AG04449 (cell line): ENCODE results near the gene NUP93.

Experiments used
- CTCF ChIA-PET: fragments of 350-600 bp; formaldehyde crosslinking; extraction: SDS; loops from one replicate; lab custom pipeline; 2021; ENCODE audit warnings: antibody characterized with exemption; lab: Yijun Ruan, JAX
- POLR2A ChIA-PET: fragments of 400-600, 350-600 bp; formaldehyde crosslinking; extraction: SDS; loops from one replicate; lab custom pipeline; 2020; ENCODE audit warnings: antibody characterized with exemption, inconsistent platforms; lab: Yijun Ruan, JAX
- DNase-seq: peaks from one replicate; pipeline ENCODE4 v3.0.0-alpha.2; 2010; ENCODE audit warnings: low read depth, low spot score
- H3K4me3 ChIP-seq: 2 replicates; pipeline ENCODE4 v1.5.1; 2011; ENCODE audit warnings: low read depth, mild to moderate bottlenecking, control low read depth, low read length
- CTCF ChIP-seq: IDR thresholded peaks from one replicate; pipeline ENCODE4 v1.5.1; 2011; ENCODE audit warnings: mild to moderate bottlenecking, moderate library complexity, low read length, control low read depth, inconsistent platforms; ENCODE audit not compliant: insufficient read depth; ENCODE audit errors: missing control alignments

Gene NUP93

DNA sequence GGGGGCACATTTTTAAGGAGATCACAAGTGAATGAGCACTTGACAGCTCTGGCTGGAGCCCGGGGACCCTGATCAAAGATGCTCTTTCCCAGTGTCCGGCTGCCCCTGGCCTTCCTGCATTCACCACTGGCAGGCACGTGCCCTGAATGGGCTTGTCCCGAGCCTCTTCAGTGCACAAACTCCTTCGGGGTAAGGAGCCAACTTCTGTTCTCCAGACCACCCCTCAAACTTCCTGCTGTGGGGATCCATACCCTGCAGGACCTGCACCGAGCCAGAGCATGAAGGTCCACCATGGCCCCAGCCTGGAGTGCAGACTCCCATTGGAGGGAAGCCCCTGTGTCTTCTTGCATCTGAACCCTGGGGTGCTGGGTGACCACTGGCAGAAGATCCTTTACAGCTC is 125.3 kb downstream of the NUP93 start:
- ChIA-PET POLR2A (no interaction called here), CTCF (interaction anchor here (1.0 to 25.7 kb wide), 4 partner anchors 11 to 75 kb away, joined by 3 to 570 read pairs (median 101); partner anchors contain the start of gene SLC12A3)

GRCh38 chr16:56855946-56856345 is 126.0 kb downstream of the NUP93 start:
- CTCF ChIA-PET, result interaction anchor here (1.0 to 25.7 kb wide), 6 partner anchors 11 to 98 kb away, joined by 3 to 570 read pairs (median 4); partner anchors contain the start of gene SLC12A3
- TF ChIP-seq CTCF, result no peak
- POLR2A ChIA-PET, result interaction anchor here (1.0 kb wide), 1 partner anchor 76 kb away, joined by 3 read pairs; no protein-coding TSS in a partner anchor
- DNase-seq, result no peak
- no peak overlapping the region for H3K4me3 ChIP-seq

More for the DNA sequence above, 125.3 kb downstream of the NUP93 start:
- no peak overlapping the region for H3K4me3 ChIP-seq
- DNase-seq, result no peak
- no peak for TF ChIP-seq CTCF

DNA sequence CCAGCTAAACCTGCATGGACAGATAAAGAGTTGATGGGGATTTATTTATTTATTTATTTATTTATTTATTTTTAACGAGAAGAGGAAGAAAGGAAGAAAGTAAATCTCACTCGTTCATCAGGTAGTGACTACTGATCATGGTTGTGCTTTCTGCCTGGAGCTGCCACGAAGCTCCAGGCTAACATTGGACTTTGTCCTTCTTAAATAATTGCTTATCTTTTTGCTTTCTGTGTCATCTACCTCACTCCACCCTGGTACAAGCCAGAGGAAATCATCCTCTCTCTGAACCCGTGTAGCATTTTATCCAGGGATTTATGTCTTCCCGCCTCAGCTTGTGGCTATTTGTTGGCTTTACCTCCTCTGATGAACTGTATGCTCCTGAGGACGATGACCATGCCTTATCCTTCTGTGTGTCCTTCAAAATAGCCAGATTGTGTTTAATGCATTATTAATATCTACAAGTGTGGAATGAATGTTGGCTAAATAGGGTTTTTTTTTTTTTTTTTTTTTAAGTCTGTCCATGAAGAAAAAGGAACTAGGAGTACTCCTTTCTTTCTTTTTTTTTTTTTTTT is 127.0 kb downstream of the NUP93 start:
- CTCF ChIA-PET, result interaction anchor here (1.4 to 25.7 kb wide), 4 partner anchors 10 to 97 kb away, joined by 4 to 570 read pairs (median 102); partner anchors contain the start of gene SLC12A3
- POLR2A ChIA-PET, result interaction anchor here (1.0 kb wide), 1 partner anchor 75 kb away, joined by 3 read pairs; no protein-coding TSS in a partner anchor
- TF ChIP-seq CTCF, result no peak
- no peak overlapping the region for H3K4me3 ChIP-seq
- no peak for DNase-seq

DNA sequence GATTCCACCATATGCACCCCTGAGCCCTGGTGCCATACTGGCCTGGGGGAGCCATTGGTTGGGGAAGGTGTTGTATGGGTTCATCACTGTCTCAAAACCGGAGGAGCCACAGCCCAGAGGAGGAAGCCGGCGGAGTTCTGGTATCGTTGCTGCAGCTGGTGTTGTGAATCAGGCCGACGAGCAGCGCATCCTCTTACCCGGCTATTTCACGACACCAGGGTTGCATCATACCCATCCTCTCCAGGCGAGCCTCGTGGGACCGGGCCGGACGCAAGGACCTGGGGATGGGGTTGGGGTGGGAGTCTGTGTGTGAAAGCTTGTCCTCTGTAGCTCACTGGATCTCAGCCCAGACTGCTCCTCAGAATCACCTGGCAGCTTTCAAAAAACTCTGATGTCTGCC is 128.4 kb downstream of the NUP93 start:
- POLR2A ChIA-PET, result no interaction called here
- DNase-seq, result no peak
- TF ChIP-seq CTCF, result no peak
- no peak overlapping the region for H3K4me3 ChIP-seq
- CTCF ChIA-PET, result interaction anchor here (1.0 to 25.7 kb wide), 5 partner anchors 8 to 93 kb away, joined by 3 to 570 read pairs (median 12); partner anchors contain the start of gene SLC12A3

DNA sequence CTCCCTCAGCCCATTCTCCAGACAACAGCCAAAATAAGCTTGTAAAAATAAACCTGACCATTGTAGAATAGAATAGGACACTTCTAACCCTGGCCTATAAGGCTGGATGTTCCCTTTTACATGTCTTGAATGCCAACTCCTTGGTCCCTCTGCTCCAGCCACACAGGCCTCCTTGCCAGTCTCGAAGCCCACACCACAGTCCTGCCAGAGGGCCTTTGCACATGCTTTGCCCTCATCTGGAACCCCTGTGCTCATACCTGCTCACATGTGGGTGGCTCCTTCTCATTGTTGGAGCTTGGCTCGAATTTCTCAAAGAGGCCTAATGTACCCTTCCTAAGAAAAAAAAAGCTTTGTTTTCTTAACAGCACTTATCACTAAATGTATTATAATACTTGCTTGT is 129.7 kb downstream of the NUP93 start:
- ChIA-PET CTCF (interaction anchor here (1.0 to 25.7 kb wide), 5 partner anchors 7 to 92 kb away, joined by 4 to 570 read pairs (median 12); partner anchors contain the start of gene SLC12A3), POLR2A (no interaction called here)
- DNase-seq, result no peak
- no peak overlapping the region for H3K4me3 ChIP-seq
- TF ChIP-seq CTCF, result no peak
